ENCODE data around the gene EIF4G3.

DNA sequence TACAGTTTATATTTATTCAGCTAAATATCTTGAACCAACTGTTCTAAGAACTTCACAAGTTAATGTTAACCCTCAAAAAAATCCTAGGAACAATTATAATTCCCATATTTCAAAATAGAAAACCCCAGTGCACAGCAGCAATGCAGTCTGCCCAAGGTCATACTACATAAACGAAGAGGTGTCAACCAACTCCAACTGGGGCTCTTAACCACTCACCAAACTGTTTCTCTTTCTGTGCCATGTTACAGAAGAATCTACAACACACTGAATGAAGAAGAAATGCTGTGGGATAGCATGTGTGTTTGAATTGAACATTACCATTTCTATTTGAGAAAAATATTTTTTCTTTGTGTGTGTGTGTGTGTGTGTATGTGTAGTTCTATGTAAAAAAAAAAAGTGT is 35.7 kb downstream of the EIF4G3 start:
- TF ChIP-seq EP300 (IDR thresholded peaks at IDR 0.05; ENCODE audit: borderline replicate concordance in 1 of 2, low read depth in 1 of 2, low read length in 1 of 2): no peak
- TF ChIP-seq, protein P1, sequence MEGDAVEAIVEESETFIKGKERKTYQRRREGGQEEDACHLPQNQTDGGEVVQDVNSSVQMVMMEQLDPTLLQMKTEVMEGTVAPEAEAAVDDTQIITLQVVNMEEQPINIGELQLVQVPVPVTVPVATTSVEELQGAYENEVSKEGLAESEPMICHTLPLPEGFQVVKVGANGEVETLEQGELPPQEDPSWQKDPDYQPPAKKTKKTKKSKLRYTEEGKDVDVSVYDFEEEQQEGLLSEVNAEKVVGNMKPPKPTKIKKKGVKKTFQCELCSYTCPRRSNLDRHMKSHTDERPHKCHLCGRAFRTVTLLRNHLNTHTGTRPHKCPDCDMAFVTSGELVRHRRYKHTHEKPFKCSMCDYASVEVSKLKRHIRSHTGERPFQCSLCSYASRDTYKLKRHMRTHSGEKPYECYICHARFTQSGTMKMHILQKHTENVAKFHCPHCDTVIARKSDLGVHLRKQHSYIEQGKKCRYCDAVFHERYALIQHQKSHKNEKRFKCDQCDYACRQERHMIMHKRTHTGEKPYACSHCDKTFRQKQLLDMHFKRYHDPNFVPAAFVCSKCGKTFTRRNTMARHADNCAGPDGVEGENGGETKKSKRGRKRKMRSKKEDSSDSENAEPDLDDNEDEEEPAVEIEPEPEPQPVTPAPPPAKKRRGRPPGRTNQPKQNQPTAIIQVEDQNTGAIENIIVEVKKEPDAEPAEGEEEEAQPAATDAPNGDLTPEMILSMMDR (IDR thresholded peaks at IDR 0.05): no peak
- no peak for TF ChIP-seq JUND (IDR thresholded peaks at IDR 0.05)
- TF ChIP-seq, protein P2, sequence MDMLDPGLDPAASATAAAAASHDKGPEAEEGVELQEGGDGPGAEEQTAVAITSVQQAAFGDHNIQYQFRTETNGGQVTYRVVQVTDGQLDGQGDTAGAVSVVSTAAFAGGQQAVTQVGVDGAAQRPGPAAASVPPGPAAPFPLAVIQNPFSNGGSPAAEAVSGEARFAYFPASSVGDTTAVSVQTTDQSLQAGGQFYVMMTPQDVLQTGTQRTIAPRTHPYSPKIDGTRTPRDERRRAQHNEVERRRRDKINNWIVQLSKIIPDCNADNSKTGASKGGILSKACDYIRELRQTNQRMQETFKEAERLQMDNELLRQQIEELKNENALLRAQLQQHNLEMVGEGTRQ (IDR thresholded peaks at IDR 0.05; ENCODE audit: borderline replicate concordance, low read depth, low read length): no peak
- TF ChIP-seq, protein P3, sequence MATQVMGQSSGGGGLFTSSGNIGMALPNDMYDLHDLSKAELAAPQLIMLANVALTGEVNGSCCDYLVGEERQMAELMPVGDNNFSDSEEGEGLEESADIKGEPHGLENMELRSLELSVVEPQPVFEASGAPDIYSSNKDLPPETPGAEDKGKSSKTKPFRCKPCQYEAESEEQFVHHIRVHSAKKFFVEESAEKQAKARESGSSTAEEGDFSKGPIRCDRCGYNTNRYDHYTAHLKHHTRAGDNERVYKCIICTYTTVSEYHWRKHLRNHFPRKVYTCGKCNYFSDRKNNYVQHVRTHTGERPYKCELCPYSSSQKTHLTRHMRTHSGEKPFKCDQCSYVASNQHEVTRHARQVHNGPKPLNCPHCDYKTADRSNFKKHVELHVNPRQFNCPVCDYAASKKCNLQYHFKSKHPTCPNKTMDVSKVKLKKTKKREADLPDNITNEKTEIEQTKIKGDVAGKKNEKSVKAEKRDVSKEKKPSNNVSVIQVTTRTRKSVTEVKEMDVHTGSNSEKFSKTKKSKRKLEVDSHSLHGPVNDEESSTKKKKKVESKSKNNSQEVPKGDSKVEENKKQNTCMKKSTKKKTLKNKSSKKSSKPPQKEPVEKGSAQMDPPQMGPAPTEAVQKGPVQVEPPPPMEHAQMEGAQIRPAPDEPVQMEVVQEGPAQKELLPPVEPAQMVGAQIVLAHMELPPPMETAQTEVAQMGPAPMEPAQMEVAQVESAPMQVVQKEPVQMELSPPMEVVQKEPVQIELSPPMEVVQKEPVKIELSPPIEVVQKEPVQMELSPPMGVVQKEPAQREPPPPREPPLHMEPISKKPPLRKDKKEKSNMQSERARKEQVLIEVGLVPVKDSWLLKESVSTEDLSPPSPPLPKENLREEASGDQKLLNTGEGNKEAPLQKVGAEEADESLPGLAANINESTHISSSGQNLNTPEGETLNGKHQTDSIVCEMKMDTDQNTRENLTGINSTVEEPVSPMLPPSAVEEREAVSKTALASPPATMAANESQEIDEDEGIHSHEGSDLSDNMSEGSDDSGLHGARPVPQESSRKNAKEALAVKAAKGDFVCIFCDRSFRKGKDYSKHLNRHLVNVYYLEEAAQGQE (IDR thresholded peaks at IDR 0.05; ENCODE audit: low read depth, low read length): no peak
- TF ChIP-seq RFX5 (IDR thresholded peaks at IDR 0.05; ENCODE audit: low read length): no peak
- no peak for TF ChIP-seq TAF1 (IDR thresholded peaks at IDR 0.05; ENCODE audit: borderline replicate concordance, low read depth, low read length)
